Mesenteric fat pad (tissue), 1 donor: ENCODE results near the gene INSC. TPM values are rescaled to one million over a fixed set of nuclear protein-coding genes. Genes with fewer than 3 reads are reported as not detected.

Source experiments
- DNase-seq: peaks from one replicate; pipeline ENCODE4 v3.0.0-alpha.2; 2020; ENCODE audit warnings: low spot score
- total RNA-seq: library from RNA; stranded (reverse); fragmentation: NEBNext Ultra II Directional; extraction: Animal tissue kit (Norgen Biotek cat#: 25700); gene quantifications from one replicate; pipeline ENCODE4 v1.2.1, GENCODE V29; 2021
- donor health status: DM: yes; HTN: yes; CAD: no.

Gene INSC
- total RNA-seq, 1 donor from 2014 or later = not detected

GRCh38 chr11:15180212-15180792 lies 65.6 kb downstream of the INSC start:
- DNase-seq = no peak

GRCh38 chr11:15182372-15182771 lies 67.6 kb downstream of the INSC start:
- no peak for DNase-seq

GRCh38 chr11:15185021-15185420 lies 70.3 kb downstream of the INSC start:
- DNase-seq = no peak

- DNase-seq = no peak
Measured at GRCh38 chr11:15186146-15186545, 71.4 kb downstream of the INSC start.

GRCh38 chr11:15189189-15189588 lies 74.5 kb downstream of the INSC start:
- DNase-seq = no peak

- no peak for DNase-seq
Measured at GRCh38 chr11:15189641-15190365, 75.1 kb downstream of the INSC start.

- no peak for DNase-seq
Measured at GRCh38 chr11:15190611-15191010, 75.9 kb downstream of the INSC start.

- DNase-seq = no peak
Measured at GRCh38 chr11:15192005-15192556, 77.4 kb downstream of the INSC start.

GRCh38 chr11:15194671-15195415 lies 80.1 kb downstream of the INSC start:
- no peak for DNase-seq

GRCh38 chr11:15195454-15196200 lies 80.9 kb downstream of the INSC start:
- no peak for DNase-seq

- DNase-seq = no peak
Measured at GRCh38 chr11:15196704-15197103, 82.0 kb downstream of the INSC start.

GRCh38 chr11:15197696-15198095 lies 83.0 kb downstream of the INSC start:
- DNase-seq = no peak

GRCh38 chr11:15198284-15198683 lies 83.6 kb downstream of the INSC start:
- DNase-seq = no peak

- no peak for DNase-seq
Measured at GRCh38 chr11:15199693-15200092, 85.0 kb downstream of the INSC start.

GRCh38 chr11:15200696-15201095 lies 86.0 kb downstream of the INSC start:
- no peak for DNase-seq

GRCh38 chr11:15201586-15201985 lies 86.9 kb downstream of the INSC start:
- no peak for DNase-seq

- no peak for DNase-seq
Measured at GRCh38 chr11:15202626-15203025, 87.9 kb downstream of the INSC start.

GRCh38 chr11:15204711-15205110 lies 90.0 kb downstream of the INSC start:
- no peak for DNase-seq

GRCh38 chr11:15206791-15207190 lies 92.1 kb downstream of the INSC start:
- no peak for DNase-seq

GRCh38 chr11:15208378-15209222 lies 93.9 kb downstream of the INSC start:
- no peak for DNase-seq
